Activated naive CD4-positive, alpha-beta T cell treated with anti-CD3 and anti-CD28 coated beads, Interleukin-2, amount 50 U/mL, for 72 hours (primary cell): Measurements from ENCODE around the gene ACSL1. TPM values are rescaled to one million over a fixed set of nuclear protein-coding genes. Genes with fewer than 3 reads are reported as not detected.
A peak's percentile ranks its signal among the peaks of the same experiment; 100 is the strongest.
"Not testable (repeated sequence)": the region's sequence is repeated elsewhere in the genome, so short reads cannot be mapped to it uniquely, and the experiment has no call there.

Source experiments
- ATAC-seq, 2 donors: fragments of 150-1000 bp; cut with Tn5 transposase; 2 replicates each; pipeline ENCODE4 v1.10.0; 2021; ENCODE audit warnings: mild to moderate bottlenecking in 2 of 2, moderate library complexity in 2 of 2
- DNase-seq, 2 donors: peaks; one replicate each; pipeline ENCODE4 v3.0.0; 2021 to 2022; ENCODE audit warnings: low spot score in 2 of 2
- H3K27ac Mint-ChIP-seq, 2 donors: one replicate each; pipeline ENCODE4 v1.8.0; 2022; ENCODE audit warnings: mild to moderate bottlenecking in 2 of 2, mixed read lengths in 2 of 2
- H3K36me3 Mint-ChIP-seq, 2 donors: one replicate each; pipeline ENCODE4 v1.8.0; 2022; ENCODE audit warnings: mixed read lengths in 2 of 2
- H3K9me3 Mint-ChIP-seq, 2 donors: one replicate each; pipeline ENCODE4 v1.8.0; 2022; ENCODE audit warnings: mixed read lengths in 2 of 2
- total RNA-seq, 2 donors: library from RNA; stranded (reverse); gene quantifications; one replicate each; pipeline ENCODE4 v1.2.3, GENCODE V29; 2022

Gene ACSL1
- total RNA-seq, 2 donors from 2014 or later: 23.4 to 27.1 TPM

DNA sequence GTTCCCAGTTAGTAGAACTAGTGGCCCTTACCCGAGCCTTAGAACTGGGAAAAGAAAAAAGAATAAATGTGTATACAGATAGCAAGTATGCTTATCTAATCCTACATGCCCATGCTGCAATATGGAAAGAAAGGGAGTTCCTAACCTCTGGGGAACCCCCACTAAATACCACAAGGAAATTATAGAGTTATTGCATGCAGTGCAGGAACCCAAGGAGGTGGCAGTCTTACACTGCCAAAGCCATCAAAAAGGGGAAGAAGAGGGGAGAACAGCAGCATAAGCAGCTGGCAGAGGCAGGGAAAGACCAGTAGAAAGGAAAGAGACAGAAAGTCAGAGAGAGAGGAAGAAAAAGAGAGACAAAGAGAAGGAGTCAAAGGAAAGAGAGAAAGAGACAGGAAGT lies 86.2 kb downstream of the ACSL1 start:
- H3K27ac Mint-ChIP-seq: peak overlapping the region; percentile 2 to 43
- not testable (repeated sequence) for H3K9me3 Mint-ChIP-seq, DNase-seq, ATAC-seq, H3K36me3 Mint-ChIP-seq

DNA sequence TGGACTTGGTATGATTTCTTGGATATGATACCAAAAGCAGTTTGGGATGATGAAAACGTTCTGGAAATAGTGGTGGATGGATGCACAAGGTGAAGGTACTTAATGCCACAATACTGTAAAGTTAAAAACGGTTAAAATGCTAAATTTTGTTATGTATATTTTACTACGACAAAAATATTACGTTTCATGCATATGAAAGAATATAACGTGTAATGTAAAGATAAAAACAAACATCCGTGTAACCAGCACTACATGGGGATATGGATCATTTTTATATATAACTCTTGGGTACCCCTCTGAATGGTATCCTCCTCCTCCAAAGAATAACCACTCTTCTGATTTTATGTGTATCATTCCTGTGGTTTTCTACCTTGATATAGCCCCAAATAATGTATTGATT lies 91.0 kb downstream of the ACSL1 start:
- ATAC-seq (no peak), DNase-seq (no peak)
- H3K9me3 Mint-ChIP-seq: no peaks in the 10 kb centered on the region
- H3K36me3 Mint-ChIP-seq: peaks cover 14 to 23% of the 10 kb centered on the region in 2 donors
- peak overlapping the region; percentile 94 to 99 for H3K27ac Mint-ChIP-seq

DNA sequence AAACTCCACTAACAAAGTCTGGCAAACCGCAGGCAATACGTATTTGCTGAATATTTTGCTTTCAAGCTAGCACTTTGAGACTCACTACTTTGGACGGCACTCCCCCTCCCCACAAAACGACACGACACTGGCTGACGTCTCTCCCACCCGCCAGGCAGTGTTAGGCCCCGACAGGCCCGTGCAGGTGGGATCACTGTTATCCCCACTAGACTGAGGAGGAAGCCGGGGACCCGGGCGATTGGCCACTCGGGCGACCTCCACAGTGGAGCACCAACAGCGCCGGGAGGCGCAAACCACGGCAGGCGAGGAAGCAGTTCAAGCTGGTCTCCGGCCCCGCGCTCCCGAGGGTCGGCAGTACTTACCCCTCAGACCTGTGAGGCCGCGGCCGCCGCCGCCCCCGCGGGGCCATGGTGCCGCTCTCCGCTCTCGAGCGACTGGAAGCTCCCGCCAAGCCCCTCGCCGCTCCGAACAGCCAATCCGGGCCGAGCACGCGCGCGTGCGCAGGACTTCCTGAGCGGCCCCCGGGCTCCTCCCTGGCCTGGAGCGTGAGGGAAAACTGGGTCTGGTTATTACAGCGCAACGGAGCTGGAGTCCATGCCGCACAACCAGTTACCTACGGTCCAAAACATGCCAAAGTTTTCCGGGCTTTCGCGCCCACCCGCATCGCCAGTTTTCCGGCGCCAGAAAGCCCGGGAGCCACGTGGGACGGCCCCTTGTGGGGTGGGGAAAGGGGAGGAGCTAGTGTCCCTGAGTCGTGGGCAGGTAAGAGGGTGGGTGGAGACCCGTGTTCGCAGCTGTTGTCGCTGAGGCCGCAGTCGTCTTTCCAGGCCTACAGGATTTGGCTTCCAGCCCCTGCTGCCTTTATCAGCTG lies 91.9 kb downstream of the ACSL1 start, which contains the start of gene CENPU:
CENPU (minus strand) TSS at position 443 of the 871 bp plus-strand sequence; CDS start at position 409, 34 bp downstream.
- DNase-seq: peak; percentile 94 to 97
- Mint-ChIP-seq H3K27ac (peak within 1 kb of the TSS; percentile 94 to 99), H3K36me3 (peaks cover 16 to 25% of the 10 kb centered on the region in 2 donors), H3K9me3 (no peaks in the 10 kb centered on the region)
- ATAC-seq: peak; percentile 91 to 92

DNA sequence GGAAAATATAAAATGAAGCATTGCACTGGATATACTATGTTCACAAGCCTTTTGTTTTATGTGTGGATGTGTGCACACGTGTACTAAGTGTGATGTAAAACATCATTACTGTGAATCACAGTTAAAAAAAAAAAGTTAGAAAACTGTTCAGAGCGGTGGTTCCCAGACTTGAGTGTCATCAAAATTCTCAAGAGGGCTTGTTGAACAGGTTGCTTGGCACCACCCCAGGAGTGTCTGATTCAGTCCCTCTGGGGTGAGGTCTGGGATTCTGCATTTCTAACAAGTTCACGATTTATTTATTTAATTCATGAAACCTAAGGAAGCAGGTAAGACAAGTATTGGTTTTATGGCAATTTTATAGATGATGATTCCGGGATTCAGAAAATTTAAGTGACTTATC lies 93.6 kb downstream of the ACSL1 start:
- ATAC-seq (no peak), DNase-seq (no peak)
- no peaks in the 10 kb centered on the region for H3K9me3 Mint-ChIP-seq
- H3K27ac Mint-ChIP-seq: peak overlapping the region; percentile 94 to 99
- peaks cover 32 to 34% of the 10 kb centered on the region in 2 donors for H3K36me3 Mint-ChIP-seq

DNA sequence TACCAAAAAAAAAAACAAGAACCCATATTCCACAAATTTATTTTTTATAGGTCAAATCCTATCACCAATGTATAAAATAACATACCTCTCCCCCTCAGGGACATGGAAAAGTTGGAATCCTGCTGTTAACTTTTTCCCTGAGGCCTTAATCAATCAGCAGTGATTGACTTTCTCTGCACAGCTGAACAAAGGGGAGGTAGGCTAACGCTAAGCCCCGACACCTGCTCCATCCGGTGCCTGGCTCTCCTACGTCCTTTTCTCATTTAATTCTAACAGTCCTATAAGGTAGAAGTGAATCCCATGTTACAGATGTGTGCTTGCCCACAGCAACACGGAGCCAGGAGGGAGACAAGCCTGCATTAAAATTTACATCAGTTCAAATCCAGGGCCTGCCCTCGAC lies 94.7 kb downstream of the ACSL1 start:
- H3K36me3 Mint-ChIP-seq: peaks cover 37% of the 10 kb centered on the region in 2 donors
- ATAC-seq: no peak
- no peaks in the 10 kb centered on the region for H3K9me3 Mint-ChIP-seq

DNA sequence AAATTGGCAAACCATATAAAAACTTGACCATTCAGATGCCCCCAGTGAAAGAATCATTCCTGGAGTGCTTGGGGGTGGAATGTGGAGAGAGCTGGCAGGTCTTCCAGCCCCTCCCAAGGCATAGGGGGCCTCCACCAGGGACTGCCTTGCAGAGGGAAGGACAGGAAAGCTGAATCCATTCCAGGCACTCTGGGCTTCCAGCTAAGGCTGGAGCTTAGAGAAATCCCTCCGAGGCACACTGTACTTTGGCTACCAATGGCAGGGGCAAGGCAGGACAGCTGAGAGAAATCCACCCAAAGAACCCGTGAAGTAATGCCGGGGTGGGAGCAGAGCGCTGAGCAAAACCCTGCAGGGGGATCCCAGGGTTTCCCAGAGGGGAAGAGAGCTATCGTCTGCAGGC lies 95.8 kb downstream of the ACSL1 start:
- ATAC-seq: no peak
- no peak overlapping the region for H3K27ac Mint-ChIP-seq
- H3K36me3 Mint-ChIP-seq: peaks cover 37 to 44% of the 10 kb centered on the region in 2 donors
- no peak for DNase-seq
- no peaks in the 10 kb centered on the region for H3K9me3 Mint-ChIP-seq

More for the DNA sequence above, 94.7 kb downstream of the ACSL1 start:
- no peak overlapping the region for H3K27ac Mint-ChIP-seq
- no peak for DNase-seq

DNA sequence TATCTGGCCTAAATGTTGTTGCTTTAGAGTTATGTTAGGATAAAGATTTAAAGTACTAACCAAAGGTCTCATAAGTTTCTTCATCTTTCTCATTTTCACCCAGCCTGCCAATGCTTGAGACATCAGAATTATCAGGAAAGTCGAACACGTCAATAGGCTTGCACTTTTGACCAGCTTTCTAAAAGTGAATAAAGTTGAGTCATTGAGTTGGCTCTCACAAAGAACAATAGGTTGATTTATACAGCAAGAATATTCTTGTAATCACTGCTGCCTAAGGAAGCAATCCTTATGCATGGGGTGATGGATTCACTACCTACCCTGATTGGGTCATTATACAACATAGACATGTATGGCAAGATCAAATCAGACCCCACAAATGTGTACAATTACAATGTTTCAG lies 96.9 kb downstream of the ACSL1 start:
- Mint-ChIP-seq H3K27ac (no peak overlapping the region), H3K9me3 (no peaks in the 10 kb centered on the region), H3K36me3 (peaks cover 44 to 52% of the 10 kb centered on the region in 2 donors)
- DNase-seq (no peak), ATAC-seq (no peak)

DNA sequence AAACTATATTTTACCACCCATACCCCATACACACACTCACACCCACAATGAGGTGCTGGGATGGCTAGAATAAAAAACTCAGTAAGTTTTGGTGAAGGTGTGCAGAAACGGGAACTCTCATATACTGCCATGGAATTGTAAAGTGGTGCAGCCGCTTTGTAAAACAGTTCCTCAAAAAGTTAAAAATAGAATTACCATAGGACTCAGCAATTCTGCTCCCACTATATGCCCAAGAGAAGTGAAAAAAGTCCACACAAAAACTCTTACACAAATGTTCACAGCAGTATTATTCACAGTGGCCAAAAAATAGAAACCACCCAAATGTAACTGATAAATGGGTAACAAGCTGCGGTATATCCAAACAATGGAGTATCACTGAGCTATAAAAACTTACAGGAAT lies 98.3 kb downstream of the ACSL1 start:
- no peak for ATAC-seq
- H3K9me3 Mint-ChIP-seq: no peaks in the 10 kb centered on the region
- no peak for DNase-seq
- H3K27ac Mint-ChIP-seq: no peak overlapping the region
- H3K36me3 Mint-ChIP-seq: peaks cover 47 to 51% of the 10 kb centered on the region in 2 donors

DNA sequence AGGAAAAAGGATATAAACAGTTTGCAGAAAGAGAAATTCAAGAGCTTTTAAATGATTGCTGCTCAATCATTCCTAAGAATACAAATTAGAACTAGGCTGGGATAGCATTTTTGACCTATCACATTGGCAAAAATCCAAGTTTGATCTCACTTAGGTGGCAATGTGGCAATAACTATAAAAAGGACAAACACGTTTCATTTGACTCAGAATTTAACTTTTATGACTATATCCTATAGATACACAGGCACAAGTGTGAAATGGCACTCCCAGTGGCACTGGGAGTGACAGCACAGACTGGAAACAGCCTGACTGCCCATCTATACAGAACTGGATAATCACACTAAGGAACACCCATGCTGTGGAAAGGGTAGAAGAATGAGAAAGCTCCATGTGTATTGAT lies 103.0 kb downstream of the ACSL1 start:
- Mint-ChIP-seq H3K27ac (no peak overlapping the region), H3K36me3 (peaks cover 70 to 76% of the 10 kb centered on the region in 2 donors), H3K9me3 (peaks cover 14 to 20% of the 10 kb centered on the region in 2 donors)
- ATAC-seq (peak; percentile 38 to 62), DNase-seq (no peak)

DNA sequence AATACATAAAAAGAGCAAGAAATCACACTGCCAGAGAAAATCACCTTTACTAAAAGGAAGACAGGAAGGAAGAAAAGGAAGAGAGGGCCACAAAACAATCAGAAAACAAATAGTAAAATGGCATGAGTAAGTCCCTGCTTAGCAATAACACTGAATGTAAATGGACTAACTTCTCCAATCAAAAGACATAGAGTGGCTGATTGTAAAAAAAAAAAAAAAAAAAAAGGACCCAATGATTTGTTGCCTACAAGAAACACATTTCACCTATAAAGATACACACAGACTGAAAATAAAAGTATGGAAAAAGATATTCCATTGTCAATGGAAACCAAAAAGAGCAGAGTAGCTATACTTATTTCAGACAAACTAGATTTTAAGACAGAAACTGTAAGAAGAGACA lies 104.5 kb downstream of the ACSL1 start:
- no peak for DNase-seq
- no peak for ATAC-seq
- H3K36me3 Mint-ChIP-seq: peaks cover 74 to 80% of the 10 kb centered on the region in 2 donors
- peaks cover 14 to 20% of the 10 kb centered on the region in 2 donors for H3K9me3 Mint-ChIP-seq
- H3K27ac Mint-ChIP-seq: no peak overlapping the region

DNA sequence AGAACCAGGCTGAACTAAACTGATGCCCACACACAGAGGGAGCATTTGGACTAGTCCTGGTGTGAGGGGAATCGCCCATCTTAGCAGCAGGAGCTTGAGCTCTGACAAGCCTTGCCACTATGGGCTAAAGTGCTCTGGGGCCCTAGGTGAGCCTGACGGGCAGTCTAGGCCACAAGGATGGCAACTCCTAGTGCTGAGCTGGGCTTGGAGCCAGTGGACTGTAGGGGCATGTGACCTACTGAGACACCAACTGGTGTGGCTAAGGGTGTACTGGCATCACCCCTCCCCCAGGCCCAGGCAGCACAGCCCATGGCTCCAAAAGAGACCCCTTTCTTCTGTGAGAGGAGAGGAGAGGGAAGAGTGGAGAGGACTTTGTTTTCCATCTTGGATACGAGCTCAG lies 106.4 kb downstream of the ACSL1 start:
- ATAC-seq (no peak), DNase-seq (no peak)
- H3K36me3 Mint-ChIP-seq: peaks cover 70 to 79% of the 10 kb centered on the region in 2 donors
- peaks cover 14 to 20% of the 10 kb centered on the region in 2 donors for H3K9me3 Mint-ChIP-seq
- H3K27ac Mint-ChIP-seq: no peak overlapping the region

DNA sequence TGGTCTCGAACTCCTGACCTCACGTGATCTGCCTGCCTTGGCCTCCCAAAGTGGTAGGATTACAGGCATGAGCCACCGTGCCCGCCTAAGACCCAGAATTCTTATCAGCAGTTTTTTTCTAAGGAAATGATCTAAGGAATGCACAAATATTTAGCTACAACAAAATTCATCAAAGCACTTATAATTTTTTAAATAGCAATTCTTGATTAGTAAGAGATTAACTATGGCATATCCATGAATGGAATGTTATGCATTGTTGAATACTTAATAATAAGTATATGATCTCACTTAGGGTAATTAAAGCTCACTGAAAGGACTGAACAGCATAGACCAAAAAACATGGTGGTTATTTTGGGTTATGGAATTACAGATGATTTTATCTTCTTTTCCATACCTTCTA lies 110.2 kb downstream of the ACSL1 start:
- ATAC-seq (no peak), DNase-seq (no peak)
- Mint-ChIP-seq H3K27ac (no peak overlapping the region), H3K9me3 (peaks cover 0 to 6% of the 10 kb centered on the region in 2 donors), H3K36me3 (peaks cover 51 to 52% of the 10 kb centered on the region in 2 donors)

DNA sequence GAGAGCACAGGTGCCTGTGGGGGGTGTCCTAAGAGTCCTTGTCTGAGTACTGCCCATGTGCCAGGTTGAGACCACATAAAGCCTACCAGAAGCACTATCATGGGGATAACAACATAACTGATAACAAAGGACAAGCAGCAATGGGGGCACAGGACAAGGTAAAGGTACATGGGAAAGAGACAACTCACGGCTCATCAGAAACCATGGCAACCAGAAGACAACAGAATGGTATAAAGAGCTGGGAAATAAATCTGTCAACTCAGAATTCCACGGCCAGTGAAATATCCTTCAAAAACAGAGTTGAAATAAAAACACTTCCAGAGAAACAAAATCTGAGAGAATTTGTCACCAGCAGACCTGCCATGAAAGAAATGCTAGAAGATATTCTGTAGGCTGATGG lies 111.9 kb downstream of the ACSL1 start:
- Mint-ChIP-seq H3K36me3 (peaks cover 38 to 45% of the 10 kb centered on the region in 2 donors), H3K9me3 (no peaks in the 10 kb centered on the region), H3K27ac (peak overlapping the region in 1 of 2 donors; percentile 12)
- ATAC-seq (no peak), DNase-seq (no peak)

DNA sequence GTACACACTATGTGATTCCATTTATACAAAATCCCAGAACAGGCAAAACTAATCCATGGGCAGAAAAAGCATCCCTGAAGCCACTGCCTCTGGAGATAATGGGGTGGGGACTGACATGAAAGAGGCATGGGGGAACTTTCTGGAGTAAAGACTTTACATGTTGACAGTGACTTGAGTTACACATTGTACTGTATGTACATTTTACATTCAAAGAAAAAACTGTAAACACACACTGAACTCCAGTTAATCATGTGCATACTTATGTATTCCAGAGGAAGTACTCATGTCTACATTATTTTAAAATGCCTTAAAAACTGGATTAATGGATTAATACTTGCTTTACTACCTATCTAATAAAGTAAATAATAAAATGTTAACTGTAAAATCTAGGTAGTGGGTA lies 113.4 kb downstream of the ACSL1 start:
- Mint-ChIP-seq H3K36me3 (peaks cover 28 to 42% of the 10 kb centered on the region in 2 donors), H3K27ac (no peak overlapping the region), H3K9me3 (no peaks in the 10 kb centered on the region)
- ATAC-seq (no peak), DNase-seq (no peak)

DNA sequence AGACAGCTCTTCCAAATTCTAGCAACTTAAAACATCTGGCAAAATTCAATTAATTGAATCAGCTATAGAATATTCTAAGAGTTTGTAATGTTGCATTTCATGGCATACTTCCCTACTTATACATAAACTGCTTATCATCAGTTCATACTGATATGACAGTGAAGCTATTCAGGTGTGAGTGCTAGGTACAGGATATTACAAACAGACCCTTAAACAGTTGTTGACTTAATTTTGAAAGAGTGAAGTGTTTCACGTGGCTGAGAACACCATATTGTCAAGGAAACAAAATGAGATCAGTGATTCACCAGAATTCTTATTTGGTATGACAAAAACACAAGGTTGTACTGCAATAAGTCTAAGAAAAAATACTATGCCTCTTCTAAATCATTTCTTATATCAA lies 119.3 kb downstream of the ACSL1 start:
- peak in 1 of 2 donors; percentile 74 for ATAC-seq

DNA sequence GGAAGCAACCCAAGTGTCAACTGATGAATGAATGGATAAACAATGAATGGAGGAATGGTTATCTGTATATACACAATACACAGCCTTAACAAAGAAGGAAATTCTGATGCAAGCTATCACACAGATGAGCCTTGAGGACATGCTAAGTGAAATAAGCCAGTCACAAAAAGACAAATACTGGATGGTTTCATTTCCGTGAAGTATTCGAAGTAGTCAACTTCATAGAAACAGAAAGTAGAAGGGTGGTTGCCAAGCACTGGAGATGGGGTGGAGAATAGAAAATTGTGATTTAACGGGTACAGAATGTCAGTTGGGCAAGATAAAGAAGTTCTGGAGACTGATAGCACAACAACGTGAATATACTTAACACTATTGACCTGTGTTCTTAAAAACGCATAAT lies 120.1 kb downstream of the ACSL1 start:
- H3K36me3 Mint-ChIP-seq: peaks cover 40 to 59% of the 10 kb centered on the region in 2 donors
- no peak overlapping the region for H3K27ac Mint-ChIP-seq
- no peak for DNase-seq
- ATAC-seq: peak; percentile 31 to 73
- no peaks in the 10 kb centered on the region for H3K9me3 Mint-ChIP-seq

More for the DNA sequence above, 119.3 kb downstream of the ACSL1 start:
- no peaks in the 10 kb centered on the region for H3K9me3 Mint-ChIP-seq
- peak overlapping the region in 1 of 2 donors; percentile 24 for H3K27ac Mint-ChIP-seq
- DNase-seq: no peak
- H3K36me3 Mint-ChIP-seq: peaks cover 40 to 59% of the 10 kb centered on the region in 2 donors
